Neural progenitor cell (in vitro differentiated cells): ENCODE data around the gene EBNA1BP2.

Source experiments
- CTCF ChIP-seq: fragments of 200-600 bp; sonication (generic); IDR thresholded peaks from 2 replicates; pipeline ENCODE4 v1.5.1; 2017; ENCODE audit warnings: antibody characterized with exemption, mild to moderate bottlenecking
- EZH2 ChIP-seq: fragments of 200-600 bp; sonication (generic); IDR thresholded peaks from 2 replicates; pipeline ENCODE4 v1.6.1; 2017; ENCODE audit warnings: antibody characterized with exemption, mild to moderate bottlenecking, moderate library complexity

GRCh38 chr1:43194509-43194908, 22.4 kb upstream of the EBNA1BP2 start:
- TF ChIP-seq CTCF (no peak), EZH2 (no peak)
